ENCODE measurements around the gene MRPS34. TPM values are rescaled to one million over a fixed set of nuclear protein-coding genes. Genes with fewer than 3 reads are reported as not detected.

The MRPS34 gene
- total RNA-seq, 4 donors from 2014 or later: 44.4 to 72.8 (median 61.3) TPM

- Histone ChIP-seq H3K4me3 (no peak overlapping the region), H3K4me1 (peaks cover 0 to 21% (median 0%) of the 10 kb centered on the region in 3 donors), H3K27ac (no peak overlapping the region), H3K27me3 (no peaks in the 10 kb centered on the region), H3K36me3 (peaks cover 0 to 91% of the 10 kb centered on the region in 2 donors), H3K9me3 (no peaks in the 10 kb centered on the region)
- no peak for TF ChIP-seq POLR2A (IDR thresholded peaks at IDR 0.05)
- TF ChIP-seq POLR2AphosphoS5 (IDR thresholded peaks at IDR 0.05): no peak
- TF ChIP-seq, protein P1, sequence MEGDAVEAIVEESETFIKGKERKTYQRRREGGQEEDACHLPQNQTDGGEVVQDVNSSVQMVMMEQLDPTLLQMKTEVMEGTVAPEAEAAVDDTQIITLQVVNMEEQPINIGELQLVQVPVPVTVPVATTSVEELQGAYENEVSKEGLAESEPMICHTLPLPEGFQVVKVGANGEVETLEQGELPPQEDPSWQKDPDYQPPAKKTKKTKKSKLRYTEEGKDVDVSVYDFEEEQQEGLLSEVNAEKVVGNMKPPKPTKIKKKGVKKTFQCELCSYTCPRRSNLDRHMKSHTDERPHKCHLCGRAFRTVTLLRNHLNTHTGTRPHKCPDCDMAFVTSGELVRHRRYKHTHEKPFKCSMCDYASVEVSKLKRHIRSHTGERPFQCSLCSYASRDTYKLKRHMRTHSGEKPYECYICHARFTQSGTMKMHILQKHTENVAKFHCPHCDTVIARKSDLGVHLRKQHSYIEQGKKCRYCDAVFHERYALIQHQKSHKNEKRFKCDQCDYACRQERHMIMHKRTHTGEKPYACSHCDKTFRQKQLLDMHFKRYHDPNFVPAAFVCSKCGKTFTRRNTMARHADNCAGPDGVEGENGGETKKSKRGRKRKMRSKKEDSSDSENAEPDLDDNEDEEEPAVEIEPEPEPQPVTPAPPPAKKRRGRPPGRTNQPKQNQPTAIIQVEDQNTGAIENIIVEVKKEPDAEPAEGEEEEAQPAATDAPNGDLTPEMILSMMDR (IDR thresholded peaks at IDR 0.05): no peak
- no peak for TF ChIP-seq EP300 (IDR thresholded peaks at IDR 0.05)
- 89 to 93% methylated on average over 6 to 11 of the region's 35 CpGs for WGBS, 2 donors (ENCODE audit: low coverage in 1 of 2)
- ATAC-seq: no peak
Measured at GRCh38 chr16:1818873-1819525, 46.1 kb upstream of the MRPS34 start.

DNA sequence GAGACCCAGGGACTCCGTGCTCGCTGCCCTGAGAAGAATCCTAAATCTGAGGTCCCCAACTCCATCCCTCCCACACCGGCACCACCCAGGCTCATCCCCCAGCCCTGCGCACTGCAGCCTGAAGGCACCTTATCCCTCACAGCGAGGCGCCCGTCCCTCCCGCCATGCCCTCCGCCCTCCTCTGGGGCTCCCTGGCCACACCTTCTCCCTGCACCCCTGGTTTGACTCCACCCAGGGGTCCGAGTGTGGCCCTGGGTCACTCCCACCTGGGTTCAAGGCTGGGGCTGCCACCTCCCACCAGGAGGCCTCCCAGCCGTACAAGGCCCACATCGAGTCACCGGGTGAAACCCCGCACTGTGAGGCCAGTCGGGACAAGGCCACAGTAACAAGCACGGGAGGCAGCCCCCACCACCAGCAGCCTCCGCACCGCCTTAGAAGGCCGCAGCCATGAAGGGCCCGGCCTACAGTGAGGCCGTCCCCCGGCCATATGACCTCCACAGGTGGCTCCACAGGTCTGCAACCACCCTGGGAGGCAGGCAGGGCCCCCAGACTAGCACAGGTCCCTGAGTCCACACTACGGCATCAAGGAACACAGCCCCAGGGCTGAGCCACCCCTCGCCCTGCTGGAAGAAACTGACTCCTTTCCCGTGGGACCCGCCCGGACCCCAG is 45.4 kb upstream of the MRPS34 start:
- H3K4me1 ChIP-seq: peaks cover 0 to 15% (median 0%) of the 10 kb centered on the region in 3 donors
- H3K27ac ChIP-seq: no peak overlapping the region
- peaks cover 0 to 97% of the 10 kb centered on the region in 2 donors for H3K36me3 ChIP-seq
- no peak for ATAC-seq
- no peaks in the 10 kb centered on the region for H3K9me3 ChIP-seq
- WGBS, 2 donors (ENCODE audit: low coverage in 1 of 2): 80 to 97% methylated on average over 3 to 5 of the region's 27 CpGs
- no peak overlapping the region for H3K4me3 ChIP-seq
- TF ChIP-seq, protein P1 (IDR thresholded peaks at IDR 0.05): no peak
- TF ChIP-seq POLR2AphosphoS5 (IDR thresholded peaks at IDR 0.05): no peak
- TF ChIP-seq POLR2A (IDR thresholded peaks at IDR 0.05): no peak
- no peak for TF ChIP-seq EP300 (IDR thresholded peaks at IDR 0.05)
- H3K27me3 ChIP-seq: no peaks in the 10 kb centered on the region

DNA sequence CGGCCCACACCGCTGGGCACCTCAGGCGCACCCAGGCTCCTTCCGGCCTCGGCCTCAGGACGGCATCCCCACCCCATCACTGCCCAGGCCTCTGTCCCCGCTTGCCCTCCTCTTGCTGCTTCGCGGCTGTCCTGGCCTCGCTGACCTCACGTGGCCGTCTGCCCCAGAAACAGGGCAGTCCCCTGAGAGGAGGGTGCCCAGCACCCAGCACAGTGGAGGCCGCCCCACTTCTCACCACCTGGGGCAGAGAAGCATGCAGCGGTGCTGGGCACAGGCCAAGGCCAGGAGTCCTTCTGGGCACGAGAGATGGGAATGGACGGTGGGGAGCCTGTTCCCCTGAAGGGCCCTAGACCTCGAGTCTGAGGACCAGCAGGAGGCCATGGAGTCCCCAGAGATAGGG is 44.8 kb upstream of the MRPS34 start:
- Histone ChIP-seq H3K36me3 (peaks cover 0 to 97% of the 10 kb centered on the region in 2 donors), H3K4me3 (no peak overlapping the region), H3K27me3 (no peaks in the 10 kb centered on the region), H3K4me1 (peaks cover 0 to 15% (median 0%) of the 10 kb centered on the region in 3 donors), H3K27ac (no peak overlapping the region), H3K9me3 (no peaks in the 10 kb centered on the region)
- TF ChIP-seq POLR2A (IDR thresholded peaks at IDR 0.05): no peak
- no peak for TF ChIP-seq POLR2AphosphoS5 (IDR thresholded peaks at IDR 0.05)
- TF ChIP-seq, protein P1 (IDR thresholded peaks at IDR 0.05): no peak
- no peak for TF ChIP-seq EP300 (IDR thresholded peaks at IDR 0.05)
- WGBS, 2 donors (ENCODE audit: low coverage in 1 of 2): 90% methylated on average over 6 of the region's 17 CpGs; no CpG with 5 or more reads in 1 of the 2 donors
- ATAC-seq: peak; percentile 15

GRCh38 chr16:1817276-1817589 is 44.3 kb upstream of the MRPS34 start:
- H3K4me1 ChIP-seq: peaks cover 0 to 14% (median 0%) of the 10 kb centered on the region in 3 donors
- no peak overlapping the region for H3K27ac ChIP-seq
- ATAC-seq: no peak
- no peak for TF ChIP-seq EP300 (IDR thresholded peaks at IDR 0.05)
- TF ChIP-seq, protein P1 (IDR thresholded peaks at IDR 0.05): no peak
- peaks cover 0 to 94% of the 10 kb centered on the region in 2 donors for H3K36me3 ChIP-seq
- 91% methylated on average over 7 of the region's 9 CpGs; no CpG with 5 or more reads in 1 of the 2 donors for WGBS, 2 donors (ENCODE audit: low coverage in 1 of 2)
- no peaks in the 10 kb centered on the region for H3K9me3 ChIP-seq
- no peaks in the 10 kb centered on the region for H3K27me3 ChIP-seq
- H3K4me3 ChIP-seq: no peak overlapping the region

Measured in gastroesophageal sphincter (tissue), 4 donors.